ENCODE results near the gene UPF3A.

GRCh38 chr13:114318624-114319023, 37.2 kb downstream of the UPF3A start:
- TF ChIP-seq POLR2A (IDR thresholded peaks at IDR 0.05): no peak
- TF ChIP-seq CTCF (IDR thresholded peaks at IDR 0.05): no peak

Measured in right lobe of liver (tissue), 4 donors.